GM21528 (cell line): ENCODE results near the gene MICU1.
"Not testable (repeated sequence)": the region's sequence is repeated elsewhere in the genome, so short reads cannot be mapped to it uniquely, and the experiment has no call there.

ENCODE experiments used
- ATAC-seq: cut with Tn5 transposase; IDR thresholded peaks from one replicate; pipeline ENCODE4 v1.9.1; 2021; ENCODE audit warnings: mild to moderate bottlenecking, moderate library complexity; ENCODE audit not compliant: unreplicated experiment, low FRiP score

Gene MICU1

DNA sequence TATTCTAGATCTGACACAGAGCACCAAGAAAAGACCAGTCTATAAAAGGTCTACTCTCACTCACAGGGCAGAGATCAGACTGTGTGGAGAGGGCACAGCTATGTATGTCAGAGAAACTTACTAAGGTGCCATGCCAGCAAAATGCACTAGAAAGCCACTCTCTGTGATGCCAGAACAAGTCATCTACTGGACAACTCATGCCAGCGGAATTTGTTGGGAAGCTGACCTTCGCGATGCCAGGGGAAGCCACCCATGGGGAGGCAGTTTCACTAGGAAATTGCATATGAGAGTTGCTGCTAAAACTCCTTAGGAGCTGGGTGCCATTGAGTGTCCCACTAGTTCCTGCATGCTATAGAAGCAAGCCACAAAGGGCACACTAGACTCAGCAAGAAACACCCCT, 58.5 kb downstream of the MICU1 start:
- no peak for ATAC-seq

DNA sequence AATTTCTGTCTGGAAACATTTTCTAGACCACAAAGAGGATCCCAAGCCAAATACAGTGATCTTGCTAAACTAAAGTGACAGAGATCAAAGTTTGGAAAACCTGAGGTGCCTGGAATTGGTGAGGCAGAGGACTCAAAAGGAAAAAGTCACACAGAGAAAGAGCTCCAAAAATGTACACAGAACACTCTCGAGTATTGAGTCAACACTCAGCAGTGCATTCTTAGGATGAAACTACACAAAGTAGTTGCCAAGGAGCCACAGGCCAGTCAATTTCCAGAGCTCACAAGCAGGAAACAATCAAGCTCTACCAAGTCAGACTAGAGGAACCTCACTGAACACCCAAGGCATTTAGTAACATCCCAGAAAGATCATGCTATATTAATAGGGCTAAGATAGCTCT, 61.3 kb downstream of the MICU1 start:
- ATAC-seq, result no peak

DNA sequence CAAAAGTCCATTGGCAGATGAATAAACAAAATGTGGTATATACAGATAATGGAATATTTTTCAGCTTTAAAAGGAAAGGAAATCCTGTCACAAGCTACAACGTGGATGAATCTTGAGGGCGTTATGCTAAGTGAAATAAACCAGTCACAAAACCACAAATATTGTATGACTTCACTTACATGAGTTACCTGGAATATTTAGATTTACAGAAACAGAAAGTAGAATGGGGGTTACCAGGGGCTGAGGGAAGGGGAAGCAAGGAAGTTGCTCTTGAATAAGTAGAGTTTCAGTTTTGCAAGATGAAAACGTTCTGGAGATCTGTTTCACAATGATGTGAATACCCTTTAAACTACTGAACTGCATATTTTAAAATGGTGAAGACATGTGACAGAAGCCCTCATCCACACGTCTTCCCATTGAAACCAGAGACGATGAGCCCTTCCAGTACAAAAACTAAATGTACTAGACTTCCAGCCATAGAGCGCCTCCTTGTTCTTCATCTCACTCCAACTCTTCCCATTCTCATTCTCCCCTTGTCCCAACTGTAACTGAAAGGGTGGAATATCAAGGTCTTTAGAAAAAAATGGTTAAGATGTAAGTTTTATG, 62.4 kb downstream of the MICU1 start:
- no peak for ATAC-seq

DNA sequence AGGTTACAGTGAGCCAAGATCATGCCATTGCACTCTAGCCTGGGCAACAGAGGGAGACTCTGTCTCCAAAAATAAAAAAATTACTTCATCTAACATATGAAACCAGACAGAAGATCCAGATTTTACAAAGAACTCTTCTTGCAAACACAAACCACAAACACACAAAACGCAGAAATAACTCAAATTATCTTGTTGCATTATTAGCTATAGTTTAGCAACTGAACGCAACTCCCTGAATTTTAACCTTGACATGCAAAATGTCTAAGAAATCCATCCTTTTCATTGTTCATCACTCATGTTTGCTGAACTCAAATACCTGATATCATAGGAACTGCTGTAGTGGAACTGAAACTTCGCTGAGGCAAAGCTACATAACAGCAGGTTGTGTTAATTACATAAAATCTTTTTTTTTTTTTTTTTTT, 64.1 kb downstream of the MICU1 start:
- no peak for ATAC-seq

DNA sequence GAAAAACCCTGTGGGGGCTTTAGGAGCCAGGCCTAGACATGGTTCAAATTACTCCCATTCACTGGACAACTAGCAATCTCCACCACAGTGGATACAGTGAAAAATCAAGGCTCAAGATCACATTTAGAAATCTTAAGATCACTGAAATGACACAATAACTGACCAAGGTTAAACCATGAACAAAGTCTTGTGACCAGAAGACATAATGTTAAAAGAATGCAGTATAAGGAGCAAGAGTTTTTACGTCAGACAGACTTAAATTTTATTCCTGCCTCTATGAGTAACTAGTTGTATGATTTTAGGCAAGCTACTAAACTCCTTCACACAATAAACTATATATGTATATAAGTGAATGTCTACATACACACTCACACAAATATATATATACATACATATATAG, 68.5 kb downstream of the MICU1 start:
- no peak for ATAC-seq

DNA sequence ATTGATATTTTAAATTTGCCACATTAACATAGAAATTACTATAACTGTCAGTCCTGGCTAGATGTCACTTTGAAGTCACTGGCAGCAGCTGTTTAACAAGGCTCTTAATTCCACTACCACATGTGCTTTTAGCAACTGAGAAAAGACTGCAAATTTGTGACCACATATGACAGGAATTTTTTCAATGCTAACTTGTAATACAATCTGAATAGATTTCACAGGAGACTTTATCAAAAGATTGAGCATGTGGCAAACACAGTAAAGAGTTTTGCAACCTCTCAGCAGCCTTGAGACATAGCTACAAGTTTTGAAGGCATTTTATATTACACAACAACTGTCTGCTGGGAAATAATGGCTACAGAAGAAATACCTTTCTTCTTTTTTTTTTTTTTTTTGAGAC, 73.0 kb downstream of the MICU1 start:
- ATAC-seq, result no peak

DNA sequence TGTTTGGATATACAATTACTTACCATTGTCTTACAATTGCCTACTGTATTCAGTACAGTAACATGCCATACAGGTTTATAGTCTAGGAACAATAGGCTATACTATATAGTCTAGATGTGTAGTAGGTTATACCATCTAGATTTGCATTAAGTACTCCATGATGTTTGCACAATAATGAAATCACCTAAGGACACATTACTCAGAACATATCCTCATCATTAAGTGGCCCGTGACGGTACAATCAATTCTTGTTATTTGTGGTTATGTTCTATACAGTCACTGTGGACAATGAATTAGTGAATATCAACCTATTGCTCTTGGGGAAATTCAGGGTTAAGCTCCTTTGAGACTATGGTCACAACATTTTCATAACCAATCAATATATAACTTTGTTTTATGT, 75.6 kb downstream of the MICU1 start:
- no peak for ATAC-seq

DNA sequence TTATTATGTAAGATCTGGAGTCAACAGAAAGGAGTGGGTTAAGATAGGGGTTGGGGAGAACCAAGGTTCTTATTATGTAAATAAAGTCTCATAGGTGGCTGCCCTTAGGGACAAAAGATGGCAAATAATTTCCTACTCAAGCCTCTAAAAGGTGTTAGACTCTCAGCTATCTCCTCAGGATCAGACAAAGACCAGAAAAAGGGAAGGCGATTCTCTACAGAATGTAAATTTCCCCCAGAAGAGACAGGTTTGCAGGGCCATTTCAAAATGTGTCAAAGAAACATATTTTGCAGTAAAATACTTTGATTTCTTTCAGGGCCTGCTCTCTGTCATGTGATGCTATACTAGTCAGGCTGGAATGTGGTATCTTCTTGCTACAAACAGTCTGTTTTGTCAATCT, 80.3 kb downstream of the MICU1 start:
- ATAC-seq, result no peak

DNA sequence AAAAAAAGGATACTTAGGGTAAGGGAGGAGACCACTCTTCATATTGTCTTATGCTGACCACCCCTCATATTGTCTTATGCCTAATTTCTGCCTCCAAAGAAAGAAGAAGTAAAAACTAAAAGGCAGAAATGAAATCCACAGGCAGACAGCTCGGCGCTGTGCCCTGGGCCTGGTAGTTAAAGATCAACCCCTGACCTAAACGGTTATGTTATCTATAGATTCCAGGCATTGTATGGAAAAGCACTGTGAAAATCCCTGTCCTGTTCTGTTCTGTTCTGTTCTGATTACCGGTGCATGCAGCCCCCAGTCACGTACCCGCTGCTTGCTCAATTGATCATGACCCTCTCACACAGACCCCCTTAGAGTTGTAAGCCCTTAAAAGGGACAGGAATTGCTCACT, 82.0 kb downstream of the MICU1 start:
- ATAC-seq, result not testable (repeated sequence)

DNA sequence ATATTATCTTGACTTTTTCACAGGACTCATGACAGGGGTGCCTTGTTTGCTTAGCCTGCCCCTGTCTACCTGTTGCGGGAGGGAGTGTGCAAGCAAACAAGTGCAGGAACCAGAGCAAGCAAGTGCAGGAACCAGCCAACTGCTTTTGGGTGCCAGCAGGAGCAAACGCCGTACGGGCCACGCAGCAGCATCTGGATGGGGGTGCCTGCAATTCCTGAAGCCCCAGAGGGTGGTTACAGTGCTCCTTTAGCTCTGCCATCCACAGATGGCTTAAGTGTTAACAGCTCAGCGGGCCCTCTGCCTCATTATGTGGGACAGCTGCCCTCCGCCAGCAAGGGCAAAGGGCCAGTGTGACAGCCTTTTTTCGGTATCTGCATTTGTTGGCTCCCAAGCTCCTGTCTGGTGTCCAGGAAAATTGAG, 83.5 kb downstream of the MICU1 start:
- no peak for ATAC-seq

DNA sequence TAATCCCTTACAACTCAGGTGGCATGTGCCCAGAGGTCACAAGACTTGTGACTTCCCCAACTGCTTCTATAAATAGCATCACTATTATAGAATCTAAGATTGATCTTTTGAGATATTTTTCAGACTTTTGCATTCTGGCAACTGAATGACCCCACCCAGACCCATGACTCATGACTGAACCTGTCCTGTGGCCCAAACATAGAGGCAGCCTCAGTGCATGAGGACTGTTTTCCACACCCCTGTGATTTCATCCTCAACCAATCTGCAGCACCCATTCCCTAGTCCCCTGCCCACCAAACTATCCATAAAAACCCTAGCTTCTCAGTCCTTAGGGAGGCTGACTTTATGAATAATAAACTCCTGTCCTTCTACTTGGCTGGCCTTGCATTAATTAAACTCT, 84.5 kb downstream of the MICU1 start:
- no peak for ATAC-seq

DNA sequence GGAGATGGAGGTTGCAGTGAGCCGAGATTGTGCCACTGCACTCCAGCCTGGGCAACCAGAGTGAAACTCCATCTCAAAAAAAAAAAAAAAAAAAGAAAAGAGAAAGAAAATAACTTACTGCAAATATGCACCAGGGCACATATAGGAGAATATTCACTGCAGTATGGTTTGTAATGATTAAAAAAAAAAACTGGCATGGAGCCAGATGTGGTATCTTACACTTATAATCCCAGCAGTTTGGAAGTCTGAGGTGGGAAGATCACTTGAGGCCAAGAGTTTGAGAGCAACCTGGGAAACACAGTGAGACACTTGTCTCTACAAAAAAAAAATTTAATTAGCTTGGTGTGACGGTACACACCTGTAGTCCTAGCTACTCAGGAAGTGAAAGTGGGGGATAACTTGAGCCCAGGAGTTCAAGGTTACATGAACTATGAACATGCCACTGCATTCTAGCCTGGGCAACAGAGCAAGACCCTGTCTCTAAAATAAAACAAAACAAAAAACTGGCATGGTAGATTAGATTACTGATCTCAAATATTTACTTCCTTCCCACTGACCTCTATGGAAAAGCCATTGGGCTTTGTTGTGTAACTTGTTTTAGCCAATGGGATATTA, 85.6 kb downstream of the MICU1 start:
- no peak for ATAC-seq

DNA sequence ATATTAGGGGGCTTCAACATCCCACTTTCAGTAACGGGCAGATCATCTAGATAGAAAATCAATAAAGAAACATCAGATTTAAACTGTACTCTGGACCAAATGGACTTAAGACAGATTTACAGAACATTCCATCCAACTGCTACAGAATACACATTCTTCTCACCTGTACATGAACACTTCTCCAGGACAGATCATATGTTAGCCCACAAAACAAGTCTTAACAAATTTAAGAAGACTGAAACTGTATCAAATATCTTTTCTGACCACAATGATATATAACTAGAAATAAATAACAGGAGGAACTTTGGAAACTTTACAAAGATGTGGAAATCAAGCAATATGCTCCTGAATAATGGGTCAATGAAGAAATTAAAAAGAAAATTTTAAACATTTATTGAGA, 86.7 kb downstream of the MICU1 start:
- ATAC-seq, result no peak

DNA sequence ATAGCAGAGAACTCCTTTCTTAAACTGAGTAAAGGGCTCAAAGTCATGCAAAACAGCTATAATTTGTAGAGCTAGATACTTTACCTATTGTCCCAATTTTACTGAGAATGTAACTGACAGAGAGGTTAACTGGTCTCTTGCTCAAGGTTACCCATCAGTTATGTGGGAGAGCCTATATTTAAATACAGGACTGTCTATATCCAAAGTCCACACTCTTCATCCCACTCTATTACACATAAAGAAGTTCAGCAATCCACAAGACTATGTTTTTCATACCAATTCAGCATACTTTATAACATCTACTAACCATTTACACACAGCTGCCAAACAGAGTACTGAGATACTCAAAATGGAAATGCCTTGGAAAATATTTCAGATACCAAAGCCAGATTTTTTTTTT, 100.2 kb downstream of the MICU1 start:
- ATAC-seq, result no peak

DNA sequence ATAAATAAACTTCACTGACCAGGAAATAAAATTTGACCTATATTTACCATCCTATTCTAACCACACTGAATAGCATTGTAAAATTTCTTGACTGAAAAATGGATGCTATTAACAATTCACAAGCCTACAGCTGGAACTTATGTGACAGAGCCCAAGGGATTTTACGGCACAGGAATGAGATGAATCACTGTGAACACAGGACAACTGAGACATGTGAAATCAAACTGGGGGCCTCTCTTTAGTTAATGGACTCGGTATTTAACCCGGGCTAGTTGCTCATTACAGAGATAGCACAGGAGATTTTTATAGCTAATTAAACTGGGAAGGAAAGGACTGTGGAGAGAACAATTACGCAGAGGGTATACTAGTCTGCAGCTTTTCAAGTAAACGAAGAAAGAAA, 100.6 kb downstream of the MICU1 start:
- no peak for ATAC-seq

DNA sequence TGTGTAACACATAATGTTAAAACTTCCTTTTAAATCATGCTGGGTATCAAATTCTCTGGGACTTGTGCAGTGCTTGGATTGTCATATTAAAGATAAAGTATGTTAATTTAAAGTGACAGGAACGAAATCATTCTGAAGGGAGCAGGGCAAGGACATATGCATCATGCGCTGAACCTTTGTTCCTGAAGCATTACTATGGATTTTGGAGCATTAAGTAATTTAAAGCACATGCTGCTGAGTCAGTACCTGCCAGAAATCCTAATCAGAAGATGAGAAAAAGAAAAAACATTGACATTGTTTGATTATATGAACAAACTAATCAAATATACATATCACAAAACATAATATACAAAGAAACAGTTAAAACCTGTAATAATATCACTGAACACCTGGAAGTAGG, 101.4 kb downstream of the MICU1 start:
- ATAC-seq, result no peak

DNA sequence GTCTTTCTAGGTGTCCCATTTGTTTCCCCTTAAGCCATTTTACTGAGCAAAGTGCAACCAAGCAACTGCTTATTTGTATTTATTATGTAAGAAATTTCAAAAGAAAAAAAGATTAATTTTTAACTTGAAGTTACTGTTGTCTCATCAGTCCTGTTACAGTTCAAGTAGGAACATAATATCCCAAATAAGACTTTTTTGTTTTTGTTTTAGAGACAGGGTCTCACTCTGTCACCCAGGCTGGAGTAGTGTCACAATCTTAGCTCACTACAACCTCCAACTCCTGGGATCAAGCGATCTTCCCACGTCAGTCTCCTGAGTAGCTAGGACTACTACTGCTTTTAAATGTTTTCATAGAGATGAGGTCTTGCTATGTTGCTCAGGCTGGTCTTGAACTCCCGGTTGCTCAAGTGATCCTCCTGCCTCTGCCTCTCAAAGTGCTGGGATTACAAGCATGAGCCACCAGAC, 101.9 kb downstream of the MICU1 start:
- ATAC-seq, result no peak

DNA sequence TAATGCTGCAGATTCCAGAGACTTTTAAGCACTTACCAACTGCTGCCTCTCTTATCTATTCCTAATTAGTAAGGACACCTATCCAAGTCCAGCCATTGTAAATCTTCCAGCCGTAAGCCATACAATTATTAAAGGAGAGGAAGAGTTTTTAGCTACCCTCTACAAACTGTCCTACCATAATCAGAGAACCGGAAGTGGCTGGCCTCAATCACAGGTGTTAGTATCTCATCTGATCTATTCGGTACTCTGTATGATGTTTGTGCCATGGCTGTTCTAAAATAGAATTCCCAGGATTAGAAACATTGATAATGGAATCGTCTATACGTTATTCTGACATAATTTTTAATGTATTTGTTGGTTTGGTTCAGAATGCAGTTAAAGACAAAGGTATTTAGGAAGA, 102.8 kb downstream of the MICU1 start:
- no peak for ATAC-seq

DNA sequence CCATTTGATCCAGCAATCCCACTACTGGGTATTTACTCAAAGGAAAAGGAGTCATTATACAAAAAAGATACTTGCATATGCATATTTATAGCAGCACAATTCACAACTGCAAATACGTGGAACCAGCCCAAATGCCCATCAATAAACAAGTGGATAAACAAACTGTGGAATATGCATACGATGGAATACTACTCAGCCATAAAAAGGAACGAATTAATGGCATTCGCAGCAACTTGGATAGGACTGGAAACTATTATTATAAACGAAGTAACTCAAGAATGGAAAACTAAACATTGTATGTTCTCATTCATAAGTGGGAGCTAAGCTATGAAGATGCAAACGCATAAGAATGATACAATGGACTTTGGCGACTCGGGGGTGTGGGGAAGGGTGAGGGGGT, 108.6 kb downstream of the MICU1 start:
- no peak for ATAC-seq

DNA sequence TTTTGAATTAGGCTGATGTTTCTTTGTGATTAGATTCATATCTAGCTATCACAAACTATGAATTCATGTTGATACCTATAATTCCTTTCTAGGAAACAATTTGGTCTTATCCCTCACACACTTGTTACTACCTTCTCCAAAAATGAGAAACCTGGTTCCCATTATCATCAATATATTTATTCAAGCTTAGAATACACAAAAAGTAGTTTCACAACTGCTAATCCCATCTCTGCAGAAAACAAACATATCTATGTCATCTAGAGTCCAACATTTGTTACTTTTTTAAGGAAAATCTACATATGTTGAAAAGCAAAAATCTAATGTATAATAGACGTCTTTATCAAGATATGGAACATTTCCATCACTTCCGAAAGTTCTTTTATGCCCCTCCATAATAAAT, 110.4 kb downstream of the MICU1 start:
- ATAC-seq, result no peak

DNA sequence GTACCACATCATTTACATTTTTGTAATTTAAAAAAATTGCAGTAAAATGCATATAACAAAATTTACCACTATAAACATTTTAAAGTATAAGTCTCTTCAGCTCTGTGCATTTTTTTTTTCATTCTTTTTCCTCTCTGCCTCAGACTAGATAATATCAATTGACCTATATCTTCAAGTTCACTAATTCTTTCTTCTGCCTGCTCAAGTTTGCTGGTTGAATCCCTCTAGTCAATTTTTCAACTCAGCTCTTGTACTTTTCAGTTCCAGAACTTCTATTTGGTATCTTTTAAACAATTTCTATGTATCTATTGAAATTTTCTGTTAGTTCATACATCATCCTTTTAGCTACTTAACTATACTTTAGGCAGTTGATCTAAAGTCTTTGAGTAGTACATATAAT, 112.0 kb downstream of the MICU1 start:
- ATAC-seq, result no peak

DNA sequence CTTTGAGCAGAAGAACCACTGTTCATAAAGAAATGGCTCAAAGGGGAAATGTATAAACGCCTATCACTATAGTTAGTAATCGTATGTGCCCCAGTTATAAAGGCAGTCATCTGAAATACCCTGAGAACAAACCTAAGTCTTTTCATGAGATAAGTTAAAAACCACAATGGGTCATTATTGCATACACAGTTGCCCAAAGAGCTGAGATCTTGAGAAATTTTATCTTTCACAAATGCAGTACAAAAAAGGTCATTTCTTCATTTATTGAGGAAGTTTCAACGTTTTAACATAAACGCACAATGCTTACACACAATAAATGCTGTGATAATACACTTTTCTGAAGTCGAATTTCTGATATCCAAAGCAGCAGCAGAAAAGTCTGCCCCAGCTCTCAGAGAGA, 114.4 kb downstream of the MICU1 start:
- ATAC-seq, result no peak

DNA sequence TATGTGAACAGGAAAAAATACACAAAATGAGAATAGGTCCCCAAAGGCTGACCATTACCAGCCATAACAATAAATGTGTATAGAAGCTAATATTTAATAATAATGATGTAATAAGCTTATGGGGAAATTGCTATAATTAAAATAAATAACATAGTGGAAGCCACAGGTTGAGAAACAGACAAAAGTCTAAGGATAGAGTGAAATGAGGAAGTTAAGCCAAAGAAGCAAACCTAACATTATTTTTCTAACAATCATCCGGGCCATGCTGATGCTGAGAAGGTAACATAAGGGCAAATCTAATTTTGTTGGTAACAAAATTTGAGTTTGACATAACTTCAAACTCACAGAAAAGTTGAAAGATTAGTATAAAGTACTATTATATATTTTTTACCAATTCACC, 115.9 kb downstream of the MICU1 start:
- no peak for ATAC-seq
